HG03469 (cell line): ENCODE data around the gene NKX3-2.

Source experiments
- ATAC-seq: cut with Tn5 transposase; IDR thresholded peaks from one replicate; pipeline ENCODE4 v1.9.1; 2021; ENCODE audit warnings: mild to moderate bottlenecking, moderate library complexity, moderate number of reproducible peaks; ENCODE audit not compliant: unreplicated experiment

The NKX3-2 gene

DNA sequence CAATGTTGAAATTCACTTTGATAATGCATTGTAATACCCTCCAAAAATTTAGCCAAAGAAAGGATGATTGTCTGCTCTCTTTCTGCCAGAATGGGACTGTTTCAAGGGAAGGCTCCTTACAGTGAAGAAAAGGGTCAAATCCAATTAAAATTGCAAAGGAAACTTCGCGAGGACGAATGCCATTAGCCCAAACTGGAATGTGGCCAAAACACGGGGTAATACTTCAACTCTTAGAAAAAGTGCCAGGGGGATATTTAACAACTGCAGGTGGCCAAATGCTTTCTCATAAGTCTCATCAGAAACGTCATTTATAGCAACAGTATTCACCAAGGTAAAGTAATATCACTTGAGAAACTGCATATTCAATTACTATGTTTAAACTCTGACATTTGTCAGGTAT, 29.0 kb downstream of the NKX3-2 start:
- ATAC-seq = no peak

- ATAC-seq = no peak
Measured at GRCh38 chr4:13514722-13515121, 29.6 kb downstream of the NKX3-2 start.

DNA sequence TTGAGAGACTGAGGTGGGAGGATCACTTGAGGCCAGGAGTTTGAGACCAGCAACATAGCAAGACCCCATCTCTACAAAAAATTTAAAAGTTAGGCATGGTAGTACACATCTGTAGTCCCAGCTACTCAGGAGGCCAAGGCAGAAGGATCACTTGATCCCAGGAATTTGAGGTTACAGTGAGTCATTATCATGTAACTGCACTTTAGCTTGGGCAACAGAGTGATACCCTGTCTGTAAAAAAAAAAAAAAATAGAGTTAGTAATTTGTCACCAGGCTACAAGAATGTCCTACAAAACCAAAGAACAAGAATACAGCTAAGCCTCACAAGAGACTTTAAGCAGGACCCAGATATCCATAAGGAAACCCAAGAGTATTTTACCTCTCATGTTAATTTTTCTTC, 33.2 kb downstream of the NKX3-2 start:
- no peak for ATAC-seq

GRCh38 chr4:13509442-13509841, 34.9 kb downstream of the NKX3-2 start:
- no peak for ATAC-seq

DNA sequence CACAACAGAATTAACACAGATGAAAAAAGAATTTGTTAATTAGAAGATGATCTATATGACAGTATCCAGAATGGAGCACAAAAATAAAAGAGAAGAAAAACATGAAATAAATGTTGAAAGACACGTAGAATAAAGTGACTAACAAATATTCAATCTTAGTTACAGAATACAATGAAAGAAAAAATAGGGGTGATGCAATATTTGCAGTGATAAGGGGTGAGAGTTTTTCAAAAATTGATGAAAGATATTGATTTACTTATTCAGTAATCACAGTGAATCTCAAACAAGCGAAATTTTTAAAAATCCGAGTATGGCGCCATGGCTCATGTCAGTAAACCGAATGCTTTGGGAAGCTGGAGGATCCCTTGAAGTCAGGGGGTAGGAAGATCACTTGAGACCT, 39.9 kb downstream of the NKX3-2 start:
- no peak for ATAC-seq

DNA sequence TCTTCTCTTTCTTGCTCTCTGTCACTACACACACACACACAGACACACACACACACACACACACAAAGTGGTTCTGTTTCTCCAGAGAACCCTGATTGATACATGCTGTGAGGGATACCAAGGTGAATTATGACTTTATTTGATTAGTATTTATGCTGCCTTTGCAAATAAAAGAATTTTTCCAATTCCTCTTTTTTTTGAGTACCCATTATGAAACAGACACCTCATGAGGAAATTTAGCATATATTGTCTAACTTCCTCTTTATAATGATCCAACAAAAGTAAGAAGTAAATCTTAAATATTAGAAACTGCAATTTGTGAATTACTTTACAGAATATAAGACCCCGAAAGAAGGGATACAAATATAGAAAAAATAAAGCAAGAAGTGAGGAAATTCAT, 45.8 kb downstream of the NKX3-2 start:
- no peak for ATAC-seq

- no peak for ATAC-seq
Measured at GRCh38 chr4:13496605-13497004, 47.7 kb downstream of the NKX3-2 start.

GRCh38 chr4:13495753-13496152, 48.6 kb downstream of the NKX3-2 start:
- no peak for ATAC-seq

- no peak for ATAC-seq
Measured at GRCh38 chr4:13493793-13494192, 50.5 kb downstream of the NKX3-2 start.

GRCh38 chr4:13492747-13493146, 51.6 kb downstream of the NKX3-2 start:
- no peak for ATAC-seq
